WTC11 (cell line): ENCODE measurements around the gene PLCB3. TPM values are rescaled to one million over a fixed set of nuclear protein-coding genes. Genes with fewer than 3 reads are reported as not detected.

Experiments
- ATAC-seq: fragments of 200-7000 bp; cut with Tn5 transposase; 2 replicates; pipeline ENCODE4 v1.10.0; 2021; ENCODE audit warnings: mild to moderate bottlenecking, moderate library complexity
- CTCF ChIA-PET: fragments of 300-600 bp; sonication (Branson Sonifier 250); formaldehyde crosslinking; loops from one replicate; lab custom pipeline; 2021; ENCODE audit warnings: antibody characterized with exemption; lab: Charles Lee
- POLR2A ChIA-PET: fragments of 350-600 bp; sonication (Branson Sonifier 250); formaldehyde crosslinking; loops from one replicate; lab custom pipeline; 2021; ENCODE audit warnings: antibody characterized with exemption; lab: Charles Lee
- DNase-seq: peaks from one replicate; pipeline ENCODE4 v3.0.0; 2021; ENCODE audit warnings: low spot score
- H3K27ac Mint-ChIP-seq: 2 replicates; pipeline ENCODE4 v1.8.0; 2021; ENCODE audit warnings: mixed read lengths
- H3K27me3 Mint-ChIP-seq: 2 replicates; pipeline ENCODE4 v1.8.0; 2021; ENCODE audit warnings: low read depth, mild to moderate bottlenecking, moderate library complexity, mixed read lengths
- H3K36me3 Mint-ChIP-seq: 2 replicates; pipeline ENCODE4 v1.8.0; 2021; ENCODE audit warnings: mixed read lengths
- H3K4me1 Mint-ChIP-seq: 2 replicates; pipeline ENCODE4 v1.8.0; 2022; ENCODE audit warnings: mixed read lengths
- H3K4me3 Mint-ChIP-seq: 2 replicates; pipeline ENCODE4 v1.8.0; 2021; ENCODE audit warnings: mild to moderate bottlenecking, moderate library complexity, mixed read lengths
- H3K9me3 Mint-ChIP-seq: 2 replicates; pipeline ENCODE4 v1.8.0; 2021; ENCODE audit warnings: mixed read lengths
- AFF4 ChIP-seq: sonication (generic); formaldehyde crosslinking; IDR thresholded peaks from 2 replicates; pipeline ENCODE4 v1.8.1; 2023; ENCODE audit warnings: mild to moderate bottlenecking, missing genetic modification reagents, borderline replicate concordance
- ATF2 ChIP-seq: sonication (generic); formaldehyde crosslinking; IDR thresholded peaks from 2 replicates; pipeline ENCODE4 v1.8.1; 2022; ENCODE audit warnings: low read depth, missing genetic modification reagents, borderline replicate concordance
- CDX4 ChIP-seq: fragments of 250-450 bp; sonication (Bioruptor Pico); IDR thresholded peaks from 2 replicates; pipeline ENCODE4 v1.9.0; 2021; ENCODE audit warnings: moderate library complexity, mild to moderate bottlenecking, inconsistent platforms, borderline replicate concordance
- CREM ChIP-seq: sonication (generic); formaldehyde crosslinking; IDR thresholded peaks from 2 replicates; pipeline ENCODE4 v1.8.1; 2022; ENCODE audit warnings: mild to moderate bottlenecking, missing genetic modification reagents, moderate library complexity
- CTCF ChIP-seq: fragments of 200-600 bp; IDR thresholded peaks from 2 replicates; pipeline ENCODE4 v1.8.0; 2022; ENCODE audit warnings: antibody characterized with exemption
- E2F4 ChIP-seq: sonication (generic); formaldehyde crosslinking; IDR thresholded peaks from 2 replicates; pipeline ENCODE4 v1.8.1; 2022; ENCODE audit warnings: low read depth, mild to moderate bottlenecking, moderate library complexity, missing genetic modification reagents, borderline replicate concordance
- GRHL2 ChIP-seq: fragments of 250-450 bp; sonication (Bioruptor Pico); IDR thresholded peaks from 2 replicates; pipeline ENCODE4 v1.8.0; 2022; ENCODE audit warnings: mild to moderate bottlenecking, moderate library complexity; ENCODE audit not compliant: insufficient replicate concordance, severe bottlenecking
- IRF2 ChIP-seq: sonication (generic); formaldehyde crosslinking; IDR thresholded peaks from 2 replicates; pipeline ENCODE4 v1.8.0; 2022; ENCODE audit warnings: low read depth, missing genetic modification reagents, borderline replicate concordance
- MLX ChIP-seq: sonication (generic); formaldehyde crosslinking; IDR thresholded peaks from 2 replicates; pipeline ENCODE4 v1.8.1; 2023; ENCODE audit warnings: mild to moderate bottlenecking, missing genetic modification reagents, moderate library complexity
- NFATC4 ChIP-seq: fragments of 250-450 bp; sonication (Bioruptor Pico); IDR thresholded peaks from 2 replicates; pipeline ENCODE4 v1.9.0; 2021; ENCODE audit warnings: mild to moderate bottlenecking
- PRDM15 ChIP-seq: sonication (generic); formaldehyde crosslinking; IDR thresholded peaks from 2 replicates; pipeline ENCODE4 v1.8.0; 2022; ENCODE audit warnings: missing genetic modification reagents
- PREB ChIP-seq: sonication (generic); formaldehyde crosslinking; IDR thresholded peaks from 2 replicates; pipeline ENCODE4 v1.8.1; 2022; ENCODE audit warnings: mild to moderate bottlenecking, missing genetic modification reagents, moderate library complexity, borderline replicate concordance
- ZBTB21 ChIP-seq: sonication (generic); formaldehyde crosslinking; IDR thresholded peaks from 2 replicates; pipeline ENCODE4 v1.8.1; 2023; ENCODE audit warnings: mild to moderate bottlenecking, missing genetic modification reagents, borderline replicate concordance
- ZNF232 ChIP-seq: sonication (generic); formaldehyde crosslinking; IDR thresholded peaks from 2 replicates; pipeline ENCODE4 v1.8.0; 2022; ENCODE audit warnings: mild to moderate bottlenecking, missing genetic modification reagents
- ZNF396 ChIP-seq: fragments of 250-450 bp; sonication (Bioruptor Pico); IDR thresholded peaks from 2 replicates; pipeline ENCODE4 v1.8.0; 2021; ENCODE audit warnings: mild to moderate bottlenecking, moderate library complexity, borderline replicate concordance
- ZNF532 ChIP-seq: fragments of 250-450 bp; sonication (Bioruptor Pico); IDR thresholded peaks from 2 replicates; pipeline ENCODE4 v1.9.0; 2021; ENCODE audit warnings: mild to moderate bottlenecking, borderline replicate concordance
- total RNA-seq: library from RNA; stranded (reverse); gene quantifications from 3 replicates; pipeline ENCODE4 v1.2.3, GENCODE V29; 2021

Gene PLCB3
- total RNA-seq, 1 experiment from 2014 or later = 97.4 TPM

- TF ChIP-seq PRDM15 (CRISPR knock-in tag) = no peak
- TF ChIP-seq ZNF532 = no peak
- TF ChIP-seq MLX (CRISPR knock-in tag) = no peak
- TF ChIP-seq CDX4 (CRISPR knock-in tag) = no peak
- no peak for TF ChIP-seq E2F4 (CRISPR knock-in tag)
- no peak for TF ChIP-seq CREM
- TF ChIP-seq ZBTB21 (CRISPR knock-in tag) = no peak
- no peak for TF ChIP-seq ZNF232
- no peak for TF ChIP-seq CTCF
- no peak for TF ChIP-seq GRHL2 (CRISPR knock-in tag)
These were observed 31.6 kb upstream of the PLCB3 start (continued) for GRCh38 chr11:64219755-64220154.

GRCh38 chr11:64220271-64220670 is 31.1 kb upstream of the PLCB3 start:
- ATAC-seq (no peak), DNase-seq (no peak)
- Mint-ChIP-seq H3K4me1 (peaks cover 6% of the 10 kb centered on the region), H3K4me3 (no peak overlapping the region), H3K36me3 (peaks cover 3% of the 10 kb centered on the region), H3K27me3 (no peaks in the 10 kb centered on the region), H3K27ac (no peak overlapping the region), H3K9me3 (no peaks in the 10 kb centered on the region)
- ChIA-PET POLR2A (interaction anchor here (1.2 kb wide), 1 partner anchor 13 kb away, joined by 4 read pairs; the partner anchor contains the start of gene FERMT3), CTCF (no interaction called here)
- TF ChIP-seq ZNF396 = no peak
- no peak for TF ChIP-seq AFF4
- no peak for TF ChIP-seq IRF2 (CRISPR knock-in tag)
- no peak for TF ChIP-seq NFATC4 (CRISPR knock-in tag)
- TF ChIP-seq PREB (CRISPR knock-in tag) = no peak
- TF ChIP-seq ATF2 (CRISPR knock-in tag) = no peak
